ENCODE results near the gene JMJD1C. TPM values are rescaled to one million over a fixed set of nuclear protein-coding genes. Genes with fewer than 3 reads are reported as not detected.

JMJD1C gene
- total and polyA plus RNA-seq, 10 of the 15 experiments (the other 5 are each of a cell fraction or from before 2014, with no cell fraction given), result 31.2 to 83.3 (median 49.5) TPM

DNA sequence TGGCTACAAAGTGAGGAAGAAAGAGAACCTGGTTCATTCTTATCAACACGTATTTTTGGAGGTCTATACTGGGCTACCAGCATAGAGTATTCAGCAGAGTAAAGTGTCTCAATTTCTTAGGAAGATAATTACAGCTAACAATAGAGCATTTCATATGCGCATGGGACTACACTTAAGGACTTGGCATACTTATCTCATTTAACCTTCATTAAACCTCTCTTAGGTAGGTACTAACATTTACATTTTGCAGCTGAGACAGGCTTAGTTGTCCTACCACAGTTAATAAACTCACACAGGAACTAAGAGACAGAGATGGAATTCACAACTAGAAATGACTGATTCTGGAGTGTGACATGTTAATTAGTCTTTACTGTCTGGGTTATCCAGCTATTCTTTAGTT, 266.1 kb downstream of the JMJD1C start (continued):
- TF ChIP-seq, protein P1, sequence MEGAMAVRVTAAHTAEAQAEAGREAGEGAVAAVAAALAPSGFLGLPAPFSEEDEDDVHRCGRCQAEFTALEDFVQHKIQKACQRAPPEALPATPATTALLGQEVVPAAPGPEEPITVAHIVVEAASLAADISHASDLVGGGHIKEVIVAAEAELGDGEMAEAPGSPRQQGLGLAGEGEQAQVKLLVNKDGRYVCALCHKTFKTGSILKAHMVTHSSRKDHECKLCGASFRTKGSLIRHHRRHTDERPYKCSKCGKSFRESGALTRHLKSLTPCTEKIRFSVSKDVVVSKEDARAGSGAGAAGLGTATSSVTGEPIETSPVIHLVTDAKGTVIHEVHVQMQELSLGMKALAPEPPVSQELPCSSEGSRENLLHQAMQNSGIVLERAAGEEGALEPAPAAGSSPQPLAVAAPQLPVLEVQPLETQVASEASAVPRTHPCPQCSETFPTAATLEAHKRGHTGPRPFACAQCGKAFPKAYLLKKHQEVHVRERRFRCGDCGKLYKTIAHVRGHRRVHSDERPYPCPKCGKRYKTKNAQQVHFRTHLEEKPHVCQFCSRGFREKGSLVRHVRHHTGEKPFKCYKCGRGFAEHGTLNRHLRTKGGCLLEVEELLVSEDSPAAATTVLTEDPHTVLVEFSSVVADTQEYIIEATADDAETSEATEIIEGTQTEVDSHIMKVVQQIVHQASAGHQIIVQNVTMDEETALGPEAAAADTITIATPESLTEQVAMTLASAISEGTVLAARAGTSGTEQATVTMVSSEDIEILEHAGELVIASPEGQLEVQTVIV (IDR thresholded peaks at IDR 0.05; ENCODE audit: borderline replicate concordance, partially characterized antibody), result no peak
- TF ChIP-seq, protein P2, sequence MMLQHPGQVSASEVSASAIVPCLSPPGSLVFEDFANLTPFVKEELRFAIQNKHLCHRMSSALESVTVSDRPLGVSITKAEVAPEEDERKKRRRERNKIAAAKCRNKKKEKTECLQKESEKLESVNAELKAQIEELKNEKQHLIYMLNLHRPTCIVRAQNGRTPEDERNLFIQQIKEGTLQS (IDR thresholded peaks at IDR 0.05; ENCODE audit: borderline replicate concordance, extremely low read depth, low read depth, low read length), result no peak
- no peak for TF ChIP-seq SPI1 (IDR thresholded peaks at IDR 0.05; ENCODE audit: borderline replicate concordance, insufficient read depth, low read depth, low read length)
- TF ChIP-seq RAD51 (IDR thresholded peaks at IDR 0.05), result no peak
- no peak for TF ChIP-seq MYC (IDR thresholded peaks at IDR 0.05; ENCODE audit: insufficient read depth, insufficient read length, insufficient replicate concordance, low read length, severe bottlenecking)
- TF ChIP-seq IRF4 (IDR thresholded peaks at IDR 0.05; ENCODE audit: low read depth, low read length), result no peak
- no peak for TF ChIP-seq MEF2A (IDR thresholded peaks at IDR 0.05; ENCODE audit: insufficient read depth, low read depth, low read length)

DNA sequence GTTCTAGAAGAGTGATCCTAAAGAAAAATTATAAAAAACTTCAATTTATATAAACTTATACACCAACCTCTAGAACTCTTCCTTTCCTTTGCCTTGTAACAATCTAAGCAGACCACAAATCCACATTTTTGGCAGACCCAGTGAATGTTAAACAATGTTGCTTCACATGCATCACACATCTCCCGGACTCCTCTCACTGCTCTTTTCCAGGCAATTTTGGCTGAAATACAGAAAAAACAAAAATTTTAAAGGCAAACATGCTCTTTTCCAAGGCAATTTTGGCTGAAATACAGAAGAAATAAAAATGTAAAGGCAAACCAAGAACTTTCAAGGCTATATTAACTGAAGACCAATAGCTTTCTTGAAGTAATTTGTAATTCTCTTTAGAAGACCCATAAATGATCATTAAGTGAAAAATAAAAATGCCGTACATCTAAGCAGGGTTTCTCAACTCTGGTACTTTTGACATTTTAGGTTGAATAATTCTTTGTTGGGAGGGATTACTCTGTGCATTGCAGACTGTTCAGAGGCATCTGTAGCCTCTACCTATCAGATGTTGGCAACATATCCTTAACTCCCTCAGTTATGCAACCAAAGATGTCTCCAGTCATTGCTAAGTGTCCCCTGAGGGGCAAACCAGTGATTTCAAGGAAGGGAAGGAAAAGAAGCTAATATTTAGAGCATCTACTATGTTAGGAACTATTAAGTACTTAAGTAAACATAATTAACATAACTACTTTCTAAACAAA, 268.3 kb downstream of the JMJD1C start:
- ChIA-PET SMC1A (ENCODE audit: uncharacterized antibody, unreplicated experiment) (interaction anchor here (0.7 to 4.4 kb wide), 5 partner anchors 11 to 430 kb away, joined by 3 to 23 read pairs (median 11); no protein-coding TSS in a partner anchor), RAD21 (ENCODE audit: unreplicated experiment) (interaction anchor here (1.3 kb wide), 1 partner anchor 16 kb away, joined by 3 read pairs; no protein-coding TSS in a partner anchor), CTCF (interaction anchor here (1.1 to 4.9 kb wide), 3 partner anchors 15 to 523 kb away, joined by 3 to 25 read pairs (median 10); no protein-coding TSS in a partner anchor), POLR2A (interaction anchor here (0.8 to 1.6 kb wide), 2 partner anchors 8 to 11 kb away, joined by 3 to 7 read pairs; no protein-coding TSS in a partner anchor)
- FAIRE-seq, result no peak
- Histone ChIP-seq H3K27ac (ENCODE audit: control insufficient read depth, insufficient read depth) (no peak overlapping the region), H3K9ac (ENCODE audit: control insufficient read depth, insufficient read depth, low read length) (no peak overlapping the region), H3K79me2 (ENCODE audit: control insufficient read depth, insufficient read depth, low read length) (no peaks in the 10 kb centered on the region; the same call in 1 of the 2 replicates), H3K36me3 (ENCODE audit: control insufficient read depth in 2 of 2, insufficient read depth in 2 of 2, low read length in 1 of 2) (peaks cover 1 to 45% of the 10 kb centered on the region in 2 experiments), H3K4me1 (ENCODE audit: control insufficient read depth, insufficient read depth, low read length) (no peaks in the 10 kb centered on the region), H3K4me2 (ENCODE audit: control insufficient read depth, insufficient read depth) (no peak overlapping the region), H3K4me3 (no peak overlapping the region), H3K9me3 (replicated peaks; ENCODE audit: control insufficient read depth, insufficient read depth, low read length) (no peaks in the 10 kb centered on the region), H4K20me1 (ENCODE audit: control insufficient read depth, insufficient read depth) (no peaks in the 10 kb centered on the region), H2AFZ (ENCODE audit: control insufficient read depth, low read depth, low read length) (no peak overlapping the region), H3K27me3 (replicated peaks in 1 of 2; ENCODE audit: control insufficient read depth in 2 of 2, insufficient read depth in 2 of 2, low read length in 1 of 2) (no peaks in the 10 kb centered on the region)
- DNase-seq (ENCODE audit: low read depth, low spot score), result no peak
- in situ Hi-C loops (cut with MboI), result no loop called here
- ATAC-seq, result no peak
- WGBS (ENCODE audit: insufficient coverage, insufficient replicate concordance, low lambda C conversion rate, missing lambda C conversion rate), result 100% methylated on average over 2 of the region's 2 CpGs
- BruUV-seq (replicated peaks), result no TSS peak
- intact Hi-C loops (cut with micrococcal nuclease; ENCODE audit: unreplicated experiment), result no loop called here
- TF ChIP-seq SMAD5 (IDR thresholded peaks at IDR 0.05; ENCODE audit: low read depth), result no peak
- TF ChIP-seq SUPT20H (IDR thresholded peaks at IDR 0.05; ENCODE audit: borderline replicate concordance, control insufficient read depth, low read depth, low read length), result no peak
- TF ChIP-seq CBX3 (IDR thresholded peaks at IDR 0.05; ENCODE audit: borderline replicate concordance, low read depth), result no peak
- TF ChIP-seq ATF7 (IDR thresholded peaks at IDR 0.05; ENCODE audit: low read depth), result no peak
- TF ChIP-seq, protein P3, sequence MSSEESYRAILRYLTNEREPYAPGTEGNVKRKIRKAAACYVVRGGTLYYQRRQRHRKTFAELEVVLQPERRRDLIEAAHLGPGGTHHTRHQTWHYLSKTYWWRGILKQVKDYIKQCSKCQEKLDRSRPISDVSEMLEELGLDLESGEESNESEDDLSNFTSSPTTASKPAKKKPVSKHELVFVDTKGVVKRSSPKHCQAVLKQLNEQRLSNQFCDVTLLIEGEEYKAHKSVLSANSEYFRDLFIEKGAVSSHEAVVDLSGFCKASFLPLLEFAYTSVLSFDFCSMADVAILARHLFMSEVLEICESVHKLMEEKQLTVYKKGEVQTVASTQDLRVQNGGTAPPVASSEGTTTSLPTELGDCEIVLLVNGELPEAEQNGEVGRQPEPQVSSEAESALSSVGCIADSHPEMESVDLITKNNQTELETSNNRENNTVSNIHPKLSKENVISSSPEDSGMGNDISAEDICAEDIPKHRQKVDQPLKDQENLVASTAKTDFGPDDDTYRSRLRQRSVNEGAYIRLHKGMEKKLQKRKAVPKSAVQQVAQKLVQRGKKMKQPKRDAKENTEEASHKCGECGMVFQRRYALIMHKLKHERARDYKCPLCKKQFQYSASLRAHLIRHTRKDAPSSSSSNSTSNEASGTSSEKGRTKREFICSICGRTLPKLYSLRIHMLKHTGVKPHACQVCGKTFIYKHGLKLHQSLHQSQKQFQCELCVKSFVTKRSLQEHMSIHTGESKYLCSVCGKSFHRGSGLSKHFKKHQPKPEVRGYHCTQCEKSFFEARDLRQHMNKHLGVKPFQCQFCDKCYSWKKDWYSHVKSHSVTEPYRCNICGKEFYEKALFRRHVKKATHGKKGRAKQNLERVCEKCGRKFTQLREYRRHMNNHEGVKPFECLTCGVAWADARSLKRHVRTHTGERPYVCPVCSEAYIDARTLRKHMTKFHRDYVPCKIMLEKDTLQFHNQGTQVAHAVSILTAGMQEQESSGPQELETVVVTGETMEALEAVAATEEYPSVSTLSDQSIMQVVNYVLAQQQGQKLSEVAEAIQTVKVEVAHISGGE (CRISPR knock-in tag; IDR thresholded peaks at IDR 0.05), result no peak
- no peak for TF ChIP-seq EED (IDR thresholded peaks at IDR 0.05; ENCODE audit: low read depth)
- no peak for TF ChIP-seq NR2F1 (conservative IDR thresholded peaks at IDR 0.05)

Data from GM12878 (cell line).